Ovary (tissue), 3 donors: ENCODE results near the gene CMTM1.

Experiments used
- CTCF ChIP-seq, 3 donors: fragments of 450-650 bp in 2 of 3; fragments of 200-600 bp in 1 of 3; IDR thresholded peaks; one replicate each; pipeline versions ENCODE4 v1.5.1 to v1.8.0; 2016 to 2022; ENCODE audit warnings: antibody characterized with exemption in 3 of 3, mild to moderate bottlenecking in 1 of 3
- POLR2A ChIP-seq: fragments of 450-650 bp; IDR thresholded peaks from one replicate; pipeline ENCODE4 v1.6.1; 2017; ENCODE audit warnings: antibody characterized with exemption, mild to moderate bottlenecking, moderate library complexity
- donor health status: DM: no; HTN: no; CAD: no.

GRCh38 chr16:66534376-66534799 lies 31.9 kb upstream of the CMTM1 start:
- TF ChIP-seq POLR2A = no peak
- TF ChIP-seq CTCF (IDR thresholded peaks at IDR 0.05) = no peak
